ENCODE results near the gene KRIT1.

DNA sequence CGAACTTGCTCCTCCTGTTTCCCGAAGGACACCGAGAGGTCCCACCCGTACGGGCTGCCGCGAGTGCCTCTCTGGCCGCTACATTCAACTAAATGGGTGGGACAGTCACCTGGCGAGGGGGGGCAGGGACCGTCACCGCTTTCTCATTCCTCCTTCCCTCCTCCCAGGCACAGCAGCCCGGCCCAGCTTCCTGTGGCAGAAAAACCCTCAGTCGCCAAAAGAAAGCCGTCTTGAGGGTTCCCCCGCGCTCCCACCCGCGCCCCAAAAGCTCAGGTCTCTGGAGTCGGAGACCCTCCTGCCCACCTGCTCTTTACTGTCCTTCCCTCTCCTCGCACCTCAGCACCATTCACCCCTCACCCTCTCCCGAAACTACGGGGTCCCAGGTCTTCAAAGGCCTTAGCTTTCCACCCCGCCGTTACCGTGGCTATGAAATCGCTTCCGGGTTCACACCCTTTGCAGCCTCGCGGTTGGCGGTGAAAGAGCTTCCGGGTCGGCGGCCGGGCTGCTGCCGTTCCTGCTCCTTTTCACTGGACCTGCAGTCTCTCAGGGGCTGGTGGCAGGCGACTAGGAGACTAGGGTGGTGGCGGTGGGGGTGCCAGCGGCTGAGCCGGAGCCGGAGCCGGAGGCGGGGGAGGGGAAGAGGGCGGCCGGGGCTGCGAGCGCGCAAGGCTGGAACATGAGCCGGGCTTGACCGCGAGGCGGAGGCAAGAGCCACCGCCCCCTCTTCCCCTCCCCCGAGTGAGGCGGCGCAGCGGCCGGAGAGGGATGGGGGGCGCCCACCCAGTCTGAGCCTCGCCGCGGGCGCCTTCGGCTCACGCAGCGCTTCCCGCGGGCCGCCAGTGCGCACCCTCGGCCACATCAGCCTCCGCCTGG is at the start of gene KRIT1, which contains the start of gene ANKIB1:
- TF ChIP-seq, protein P1, sequence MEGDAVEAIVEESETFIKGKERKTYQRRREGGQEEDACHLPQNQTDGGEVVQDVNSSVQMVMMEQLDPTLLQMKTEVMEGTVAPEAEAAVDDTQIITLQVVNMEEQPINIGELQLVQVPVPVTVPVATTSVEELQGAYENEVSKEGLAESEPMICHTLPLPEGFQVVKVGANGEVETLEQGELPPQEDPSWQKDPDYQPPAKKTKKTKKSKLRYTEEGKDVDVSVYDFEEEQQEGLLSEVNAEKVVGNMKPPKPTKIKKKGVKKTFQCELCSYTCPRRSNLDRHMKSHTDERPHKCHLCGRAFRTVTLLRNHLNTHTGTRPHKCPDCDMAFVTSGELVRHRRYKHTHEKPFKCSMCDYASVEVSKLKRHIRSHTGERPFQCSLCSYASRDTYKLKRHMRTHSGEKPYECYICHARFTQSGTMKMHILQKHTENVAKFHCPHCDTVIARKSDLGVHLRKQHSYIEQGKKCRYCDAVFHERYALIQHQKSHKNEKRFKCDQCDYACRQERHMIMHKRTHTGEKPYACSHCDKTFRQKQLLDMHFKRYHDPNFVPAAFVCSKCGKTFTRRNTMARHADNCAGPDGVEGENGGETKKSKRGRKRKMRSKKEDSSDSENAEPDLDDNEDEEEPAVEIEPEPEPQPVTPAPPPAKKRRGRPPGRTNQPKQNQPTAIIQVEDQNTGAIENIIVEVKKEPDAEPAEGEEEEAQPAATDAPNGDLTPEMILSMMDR (IDR thresholded peaks at IDR 0.05; ENCODE audit: low read depth, low read length, poor library complexity, severe bottlenecking) = peak; percentile 30
- TF ChIP-seq EZH2phosphoT487 (IDR thresholded peaks at IDR 0.05; ENCODE audit: borderline replicate concordance, low read length) = no peak
